Kidney glomerular epithelial cell (primary cell): Measurements from ENCODE around the gene HECW1.
"Not testable (repeated sequence)": the region's sequence is repeated elsewhere in the genome, so short reads cannot be mapped to it uniquely, and the experiment has no call there.

Experiments used
- DNase-seq: peaks from one replicate; lab custom pipeline; 2025; lab: John Stamatoyannopoulos, UW

The HECW1 gene

GRCh38 chr7:43208242-43208641 lies 95.8 kb downstream of the HECW1 start:
- no peak for DNase-seq

DNA sequence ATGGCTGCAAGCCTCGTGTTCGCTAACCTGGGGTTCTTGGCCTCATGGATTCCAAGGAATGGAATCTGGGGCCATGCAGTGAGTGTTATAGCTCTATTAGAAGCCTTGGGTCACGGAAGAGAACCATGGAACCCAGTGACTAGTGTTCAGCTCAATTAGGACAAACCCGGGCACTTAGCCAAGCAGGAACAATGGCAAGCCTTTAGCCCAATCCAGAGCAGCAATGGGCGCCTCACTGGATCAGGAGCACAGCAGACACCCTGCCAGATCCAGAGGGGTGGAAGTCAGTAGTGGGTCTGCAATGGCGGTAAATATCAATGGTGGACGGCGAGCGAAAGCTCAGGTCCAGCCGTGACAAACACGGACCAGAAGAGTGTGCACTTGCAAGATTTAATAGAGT lies 98.1 kb downstream of the HECW1 start:
- not testable (repeated sequence) for DNase-seq

DNA sequence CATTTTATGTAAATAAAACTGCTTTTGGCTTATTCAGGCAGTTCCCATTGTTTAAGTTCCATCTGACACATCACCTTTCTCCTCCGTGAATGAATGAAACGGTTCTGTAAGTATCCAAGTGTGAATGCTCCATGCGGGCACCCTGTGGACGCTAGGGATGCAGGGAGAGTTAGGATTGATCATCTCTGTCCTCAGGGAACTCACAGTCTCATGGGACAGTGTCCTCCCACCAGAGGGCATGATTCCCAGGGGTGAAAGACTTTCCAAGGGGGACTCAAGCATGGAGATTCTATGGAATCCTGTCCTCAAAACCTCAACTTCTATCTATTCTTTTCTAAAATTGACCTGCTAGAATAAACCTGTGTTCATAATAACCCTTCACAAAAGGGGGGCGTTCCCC lies 98.8 kb downstream of the HECW1 start:
- peak; percentile 29 for DNase-seq

GRCh38 chr7:43211693-43212092 lies 99.2 kb downstream of the HECW1 start:
- peak; percentile 63 for DNase-seq

DNA sequence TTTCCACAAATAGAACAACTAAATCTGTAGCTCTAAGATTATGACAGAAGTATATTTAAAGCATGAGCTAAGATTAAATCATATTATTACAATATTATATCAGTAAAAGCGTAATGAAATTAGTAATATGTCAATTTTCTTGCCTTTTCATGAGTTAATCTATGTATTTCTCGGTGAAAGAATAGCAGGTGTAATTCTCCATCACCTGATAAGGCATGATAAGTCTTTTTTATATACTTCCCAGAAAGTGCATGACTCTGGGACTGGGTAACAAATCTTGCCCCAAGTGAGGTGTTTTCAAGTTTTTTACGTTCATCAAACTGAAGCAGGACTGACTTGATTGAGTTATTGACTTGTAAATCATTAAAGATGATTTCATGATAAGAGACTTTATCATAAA lies 100.5 kb downstream of the HECW1 start:
- DNase-seq: no peak

DNA sequence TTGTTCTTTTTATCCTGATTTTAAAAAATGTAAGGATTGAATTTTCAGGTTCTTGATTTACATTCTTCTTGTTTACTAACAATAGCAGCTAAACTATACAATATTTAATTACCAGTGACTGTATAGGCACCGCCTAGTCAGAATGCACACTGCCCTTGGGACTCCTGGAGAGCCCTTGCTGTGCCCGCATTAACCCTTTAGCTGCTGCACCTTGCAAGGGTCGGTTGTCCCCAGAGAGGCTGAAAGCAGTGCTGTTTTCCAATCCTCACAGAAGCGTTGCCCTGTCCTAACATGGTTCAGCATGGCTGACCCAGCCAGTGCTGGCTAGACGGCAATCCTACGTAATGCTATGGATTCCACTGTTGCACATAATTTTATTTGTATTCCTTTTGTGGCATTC lies 102.6 kb downstream of the HECW1 start:
- no peak for DNase-seq

- no peak for DNase-seq
These were observed 104.6 kb downstream of the HECW1 start for GRCh38 chr7:43217055-43217454.

GRCh38 chr7:43218901-43219300 lies 106.5 kb downstream of the HECW1 start:
- DNase-seq: not testable (repeated sequence)

- DNase-seq: peak; percentile 76
These were observed 107.8 kb downstream of the HECW1 start for GRCh38 chr7:43220250-43220649.

- no peak for DNase-seq
These were observed 108.3 kb downstream of the HECW1 start for GRCh38 chr7:43220742-43221141.

GRCh38 chr7:43229801-43230200 lies 117.4 kb downstream of the HECW1 start:
- no peak for DNase-seq

- no peak for DNase-seq
These were observed 119.9 kb downstream of the HECW1 start for GRCh38 chr7:43232366-43232765.

GRCh38 chr7:43234073-43234472 lies 121.6 kb downstream of the HECW1 start:
- no peak for DNase-seq

GRCh38 chr7:43234968-43235367 lies 122.5 kb downstream of the HECW1 start:
- DNase-seq: no peak

DNA sequence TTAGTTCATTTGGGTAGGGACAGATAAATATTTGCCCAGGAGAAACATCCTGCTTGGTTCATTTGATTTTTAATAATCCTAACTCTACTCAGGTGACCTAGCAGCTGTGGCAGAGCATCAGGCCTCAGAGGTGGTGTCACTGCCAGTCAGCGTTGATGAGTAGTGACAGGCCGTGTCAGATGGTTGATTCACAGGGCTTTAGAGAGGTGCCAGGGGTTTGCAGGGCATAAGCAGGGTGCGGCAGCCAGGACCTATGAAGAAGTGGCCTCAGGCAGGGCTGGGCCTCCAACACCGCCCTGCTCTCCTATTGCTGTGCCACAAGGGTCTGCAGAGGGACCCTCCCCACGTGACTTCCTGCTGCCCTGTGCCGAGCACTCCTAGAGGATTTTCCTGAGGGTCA lies 128.1 kb downstream of the HECW1 start:
- DNase-seq: no peak

- no peak for DNase-seq
These were observed 130.3 kb downstream of the HECW1 start for GRCh38 chr7:43242628-43243255.

DNA sequence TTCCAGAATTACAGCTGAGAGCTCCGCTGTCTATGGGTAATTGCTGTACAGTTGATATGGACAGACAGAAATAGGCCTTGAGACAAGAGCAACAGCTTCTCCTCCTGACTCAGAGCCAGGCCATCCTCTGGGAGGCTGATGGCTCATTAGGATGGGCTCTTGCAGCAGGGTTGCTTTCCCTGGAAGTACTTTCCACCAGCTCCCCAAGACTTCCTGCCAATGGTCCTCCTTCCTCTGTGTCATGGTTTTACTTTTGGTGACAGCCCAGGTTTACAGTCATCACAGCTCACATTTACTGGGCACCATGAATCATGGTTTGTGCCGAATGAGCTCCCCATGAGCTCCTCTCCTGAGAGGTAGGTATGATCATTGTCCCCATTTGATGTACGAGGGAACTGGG lies 131.8 kb downstream of the HECW1 start:
- DNase-seq: no peak

DNA sequence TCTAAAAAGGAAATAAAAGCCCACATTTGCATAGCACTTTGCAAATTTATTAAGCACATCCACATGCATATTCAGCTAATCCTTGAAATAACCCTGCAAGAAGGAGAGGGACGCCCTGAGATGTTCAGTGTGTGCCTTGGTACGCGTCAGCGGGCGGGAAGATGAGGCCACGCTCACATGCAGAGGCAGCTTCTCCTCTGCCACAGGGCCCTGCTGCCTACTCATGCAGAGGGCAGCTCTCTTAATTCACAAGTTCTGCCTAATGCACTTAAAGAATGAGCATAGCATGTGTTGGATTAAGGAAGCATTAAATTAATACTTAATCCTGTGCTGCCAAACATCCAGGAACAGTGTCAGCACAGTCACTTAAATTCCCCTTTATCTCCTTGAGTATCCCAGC lies 132.3 kb downstream of the HECW1 start:
- no peak for DNase-seq

- DNase-seq: no peak
These were observed 135.3 kb downstream of the HECW1 start for GRCh38 chr7:43247757-43248156.

DNA sequence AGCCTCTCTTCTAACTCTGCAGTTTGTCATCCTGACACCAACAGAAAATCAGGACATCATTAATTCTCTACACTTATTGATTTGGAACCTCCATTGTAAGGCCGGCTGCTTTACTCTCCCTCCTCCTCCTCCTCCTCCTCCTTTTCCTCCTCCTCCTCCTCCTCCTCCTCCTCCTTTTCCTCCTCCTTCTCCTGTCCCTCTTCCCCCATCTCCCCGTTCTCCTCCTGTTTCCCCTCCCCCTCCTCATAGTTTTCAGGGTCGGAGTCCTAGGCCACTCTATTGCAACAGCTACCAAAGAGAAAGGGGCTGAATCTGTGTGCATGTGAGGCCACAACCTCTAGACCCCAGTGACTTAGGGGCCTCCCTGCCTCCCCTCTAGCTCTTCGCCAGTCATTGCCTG lies 136.1 kb downstream of the HECW1 start:
- DNase-seq: no peak

DNA sequence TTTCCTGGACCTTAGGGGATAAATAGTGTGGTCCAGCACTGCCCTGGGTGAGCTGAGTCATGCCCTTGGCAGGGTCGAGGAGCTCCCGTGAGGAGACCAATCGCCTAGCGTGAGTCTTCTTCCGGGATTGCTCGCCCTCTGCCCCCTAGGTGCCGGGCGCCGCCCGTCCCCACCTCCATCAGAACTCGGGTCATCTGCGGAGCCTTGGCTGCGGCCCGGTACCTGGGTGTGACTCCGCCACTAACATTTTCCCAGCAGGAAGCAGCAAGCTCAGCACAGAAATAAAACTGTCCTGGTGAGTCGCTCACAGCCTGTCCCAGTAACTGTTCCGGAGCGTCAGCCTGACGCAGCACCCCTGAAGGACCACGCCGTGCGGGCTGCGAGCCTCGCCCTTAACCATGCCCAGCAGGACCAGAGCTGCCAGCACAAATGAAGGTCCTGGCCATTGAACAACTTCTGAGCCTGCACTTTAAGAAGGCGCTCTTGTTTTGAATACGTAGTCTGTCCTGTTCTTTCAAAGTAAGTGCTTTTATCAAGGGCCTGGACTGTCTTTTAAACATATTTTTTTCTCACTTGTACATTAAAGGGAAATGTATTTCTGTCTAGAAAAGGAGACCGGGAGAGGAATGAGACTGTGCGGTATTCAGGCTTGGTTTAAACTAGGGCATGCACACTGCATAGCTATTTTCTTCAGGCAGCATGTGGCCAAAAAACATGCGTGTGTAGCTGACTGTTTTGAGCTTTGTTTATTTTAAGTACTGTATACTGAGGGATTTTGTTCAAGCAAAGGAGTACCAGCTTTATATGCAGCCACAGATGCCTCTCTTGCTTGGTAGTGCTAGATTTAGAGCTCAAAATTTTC lies 136.7 kb downstream of the HECW1 start:
- no peak for DNase-seq

GRCh38 chr7:43249823-43250145 lies 137.3 kb downstream of the HECW1 start:
- no peak for DNase-seq

DNA sequence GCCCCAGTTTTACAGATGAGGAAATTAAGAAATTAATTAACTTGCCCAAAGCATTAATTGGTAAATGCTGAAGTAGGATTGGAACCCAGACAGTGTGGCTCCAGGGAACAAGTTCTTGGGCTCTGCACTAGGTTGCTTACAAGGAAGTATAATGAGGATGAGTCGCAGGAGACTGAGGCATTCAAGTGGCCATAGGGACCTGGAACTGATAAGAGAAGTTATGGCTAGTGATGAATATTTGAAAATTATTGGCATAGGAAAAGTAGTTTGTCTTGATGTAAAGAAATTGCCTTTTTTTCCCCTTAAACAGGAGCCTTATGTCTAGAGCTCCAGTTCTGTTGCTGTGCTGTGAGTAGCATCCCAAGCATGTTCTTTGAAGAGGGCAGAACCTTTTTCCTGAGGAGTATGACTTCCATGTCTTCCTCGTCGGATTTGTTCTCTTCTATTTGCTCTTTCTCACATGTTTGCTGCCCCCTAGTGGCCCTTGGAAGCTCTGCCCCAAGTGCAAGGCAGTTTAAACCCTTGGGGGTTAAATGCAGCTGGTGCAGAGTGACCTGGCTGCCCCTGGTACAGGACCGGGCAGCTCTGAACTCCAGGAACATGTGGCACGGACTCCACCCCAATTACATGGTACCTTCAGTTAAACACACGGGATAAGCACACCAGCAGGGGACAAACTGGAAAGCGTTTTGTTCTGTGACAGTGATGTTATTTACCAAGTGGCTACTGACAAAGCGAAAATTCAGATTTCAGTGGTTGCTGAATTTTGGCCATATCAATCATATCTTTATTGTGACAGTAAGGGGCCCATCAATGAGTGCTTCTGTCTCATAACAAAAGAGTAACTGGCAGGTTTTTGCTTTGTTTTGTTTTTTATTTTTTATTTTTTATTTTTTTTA lies 148.8 kb downstream of the HECW1 start:
- peak; percentile 68 for DNase-seq
